SU-DHL-6 (cell line): ENCODE measurements around the gene ABCE1.

ENCODE experiments used
- H2AFZ ChIP-seq: fragments of 200-600 bp; sonication (generic); 2 replicates; pipeline ENCODE4 v1.6.1; 2014; ENCODE audit warnings: low read depth, mild to moderate bottlenecking, moderate library complexity, mixed read lengths, antibody characterized with exemption, low read length; ENCODE audit not compliant: severe bottlenecking
- H3F3A ChIP-seq: fragments of 200-600 bp; shearing (Covaris generic); 2 replicates; pipeline ENCODE4 v1.6.0; 2016; ENCODE audit warnings: antibody characterized with exemption, mild to moderate bottlenecking; ENCODE audit not compliant: insufficient read depth
- H3K27ac ChIP-seq: fragments of 200-600 bp; sonication (generic); 2 replicates; pipeline ENCODE4 v1.5.1; 2016; ENCODE audit warnings: low read depth, mild to moderate bottlenecking, low read length, moderate library complexity, mixed read lengths
- H3K27me3 ChIP-seq: fragments of 200-600 bp; sonication (generic), shearing (Covaris generic); 2 replicates; pipeline ENCODE4 v1.6.0; 2014; ENCODE audit warnings: mild to moderate bottlenecking, low read length
- H3K36me3 ChIP-seq: fragments of 200-600 bp; sonication (generic); 2 replicates; pipeline ENCODE4 v1.6.1; 2014; ENCODE audit warnings: mild to moderate bottlenecking, low read length, mixed read lengths
- H3K4me2 ChIP-seq: fragments of 300-600, 200-600 bp; shearing (Covaris generic), sonication (generic); 2 replicates; pipeline ENCODE4 v1.6.0; 2014; ENCODE audit warnings: low read length, low read depth, mild to moderate bottlenecking; ENCODE audit not compliant: poor library complexity, severe bottlenecking
- H3K4me3 ChIP-seq: fragments of 200-600 bp; sonication (generic); 2 replicates; pipeline ENCODE4 v1.5.1; 2014; ENCODE audit warnings: antibody characterized with exemption, low read length, mild to moderate bottlenecking, mixed read lengths; ENCODE audit not compliant: insufficient read depth, poor library complexity, severe bottlenecking
- H3K79me2 ChIP-seq: fragments of 200-600 bp; sonication (generic); 2 replicates; pipeline ENCODE4 v1.6.1; 2014; ENCODE audit warnings: mild to moderate bottlenecking, low read length, moderate library complexity; ENCODE audit not compliant: insufficient read depth
- H3K9ac ChIP-seq: fragments of 200-600 bp; sonication (generic); 2 replicates; pipeline ENCODE4 v1.7.0; 2014; ENCODE audit warnings: mild to moderate bottlenecking, low read length
- H3K9me2 ChIP-seq: fragments of 200-600 bp; sonication (generic); replicated peaks from 2 replicates; pipeline ENCODE4 v1.6.1; 2014; ENCODE audit warnings: low read length; ENCODE audit not compliant: insufficient read depth
- H3K9me3 ChIP-seq: fragments of 200-600 bp; sonication (generic); 2 replicates; pipeline ENCODE4 v1.6.1; 2014; ENCODE audit warnings: low read length, mixed read lengths; ENCODE audit not compliant: insufficient read depth
- H4K20me1 ChIP-seq: fragments of 200-600 bp; sonication (generic); 2 replicates; pipeline ENCODE4 v1.6.1; 2014; ENCODE audit warnings: low read depth, mild to moderate bottlenecking, antibody characterized with exemption, low read length, moderate library complexity, mixed read lengths
- CTCF ChIP-seq: fragments of 200-600 bp; sonication (generic); IDR thresholded peaks from one replicate; pipeline ENCODE4 v1.5.1; 2017; ENCODE audit warnings: antibody characterized with exemption, mild to moderate bottlenecking, low read length, moderate library complexity; ENCODE audit not compliant: insufficient read depth, poor library complexity, severe bottlenecking
- EZH2phosphoT487 ChIP-seq: fragments of 200-600 bp; sonication (generic), shearing (Covaris generic); conservative IDR thresholded peaks from 2 replicates; pipeline ENCODE4 v1.6.1; 2018; ENCODE audit warnings: mild to moderate bottlenecking, antibody characterized with exemption, low read length, moderate library complexity, mixed read lengths

ABCE1 gene

GRCh38 chr4:145081756-145082155, 16.4 kb upstream of the ABCE1 start:
- Histone ChIP-seq H3K79me2 (peaks cover 39% of the 10 kb centered on the region), H3K36me3 (peaks cover 5% of the 10 kb centered on the region; the same call in 1 of the 2 replicates), H3K4me2 (no peak overlapping the region), H3F3A (no peaks in the 10 kb centered on the region; the same call in 1 of the 2 replicates), H3K9me2 (no peaks in the 10 kb centered on the region), H3K27me3 (no peaks in the 10 kb centered on the region), H3K4me3 (no peak overlapping the region), H4K20me1 (no peaks in the 10 kb centered on the region), H3K27ac (no peak overlapping the region), H2AFZ (no peak overlapping the region), H3K9me3 (no peaks in the 10 kb centered on the region), H3K9ac (no peak overlapping the region)
- no peak for TF ChIP-seq EZH2phosphoT487
- no peak for TF ChIP-seq CTCF

DNA sequence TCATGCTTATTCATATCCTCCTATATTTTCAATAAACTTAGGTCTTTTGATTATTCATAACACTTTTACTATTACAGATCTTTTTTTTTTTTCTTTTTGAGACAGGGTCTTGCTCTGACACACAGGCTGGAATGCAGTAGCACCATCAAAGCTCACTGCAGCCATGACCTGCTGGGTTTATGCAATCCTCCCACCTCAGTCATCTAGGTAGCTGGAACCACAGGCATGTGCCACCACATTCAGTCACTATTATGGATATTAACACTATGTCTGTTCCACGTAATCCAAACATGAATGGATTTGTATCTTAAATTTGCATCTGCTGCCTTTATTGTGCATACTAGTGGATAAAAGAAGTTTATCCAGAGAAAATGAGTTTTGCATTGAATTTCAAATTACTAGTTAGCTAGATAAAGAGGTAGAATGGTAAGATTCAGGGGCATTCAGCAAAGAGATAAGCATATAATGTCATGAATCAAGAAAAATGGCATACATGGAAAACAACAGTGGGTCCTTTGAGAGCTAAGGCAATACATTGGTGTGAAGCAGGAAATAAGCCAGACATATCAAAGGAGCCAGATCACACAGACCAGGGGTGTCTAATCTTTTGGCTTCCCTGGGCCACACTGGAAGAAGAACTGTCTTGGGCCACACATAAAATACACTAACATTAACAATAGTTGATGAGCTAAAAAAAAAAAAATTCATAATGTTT, 14.1 kb upstream of the ABCE1 start:
- Histone ChIP-seq H3K4me2 (no peak overlapping the region), H3K27me3 (no peaks in the 10 kb centered on the region), H4K20me1 (no peaks in the 10 kb centered on the region), H3K9ac (no peak overlapping the region), H3K36me3 (peaks cover 8% of the 10 kb centered on the region; the same call in 1 of the 2 replicates), H3K27ac (no peak overlapping the region), H2AFZ (no peak overlapping the region), H3F3A (no peaks in the 10 kb centered on the region; the same call in 1 of the 2 replicates), H3K4me3 (no peak overlapping the region), H3K79me2 (peaks cover 42% of the 10 kb centered on the region), H3K9me3 (no peaks in the 10 kb centered on the region), H3K9me2 (no peaks in the 10 kb centered on the region)
- no peak for TF ChIP-seq CTCF
- no peak for TF ChIP-seq EZH2phosphoT487

DNA sequence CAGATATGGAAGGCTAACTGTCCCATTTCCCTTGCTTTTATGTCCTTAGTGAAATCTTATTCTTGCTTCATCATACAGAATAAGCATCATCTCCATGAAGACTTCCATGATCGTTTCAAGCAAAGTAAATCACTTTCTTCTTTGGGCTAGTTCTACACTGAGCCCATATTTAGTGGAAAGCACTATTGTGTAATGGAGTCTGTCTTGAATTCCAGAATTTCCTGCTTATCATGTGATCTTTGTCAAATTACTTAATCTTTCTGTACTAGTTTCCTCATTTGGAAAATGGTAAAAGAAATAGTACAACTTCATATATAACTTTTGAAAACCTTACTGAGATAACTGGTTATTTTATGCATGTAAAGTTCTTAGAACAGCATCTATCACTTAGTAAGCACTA, 7.7 kb upstream of the ABCE1 start:
- Histone ChIP-seq H4K20me1 (no peaks in the 10 kb centered on the region), H2AFZ (no peak overlapping the region), H3K9me3 (no peaks in the 10 kb centered on the region), H3K36me3 (peaks cover 43% of the 10 kb centered on the region), H3K9me2 (no peaks in the 10 kb centered on the region), H3K9ac (no peak overlapping the region), H3K27ac (no peak overlapping the region), H3K79me2 (peaks cover 62% of the 10 kb centered on the region), H3F3A (0 out of 2 replicates have a peak, but pooled peaks cover 4% of the 10 kb centered on the region), H3K4me3 (no peak overlapping the region), H3K4me2 (no peak overlapping the region), H3K27me3 (no peaks in the 10 kb centered on the region)
- TF ChIP-seq CTCF (no peak), EZH2phosphoT487 (no peak)
